HCT116 (cell line): ENCODE measurements around the gene FRRS1. TPM values are rescaled to one million over a fixed set of nuclear protein-coding genes. Genes with fewer than 3 reads are reported as not detected.

Experiments
- ATAC-seq: fragments of 200-7000 bp; cut with Tn5 transposase; 2 replicates; pipeline ENCODE4 v1.9.1; 2020; ENCODE audit warnings: mild to moderate bottlenecking, moderate library complexity
- BruUV-seq: library from RNA; stranded (reverse); fragments of 400-500 nt; replicated peaks from 2 replicates; lab custom pipeline; 2021; lab: Mats Ljungman, UMichigan
- CTCF ChIA-PET: fragments of 300-600 bp; sonication (Branson Sonifier 250); formaldehyde crosslinking; loops from one replicate; lab custom pipeline; 2021; ENCODE audit warnings: antibody characterized with exemption; lab: Charles Lee
- POLR2A ChIA-PET: fragments of 300-600, 350-600 bp; sonication (Branson Sonifier 250); formaldehyde crosslinking; loops from one replicate; lab custom pipeline; 2021; ENCODE audit warnings: antibody characterized with exemption; lab: Charles Lee
- RAD21 ChIA-PET, 2 experiments: fragments of 300-600 bp; sonication (Branson Sonifier 250); formaldehyde crosslinking; loops; one replicate each; lab custom pipeline; 2023; ENCODE audit warnings: low total read pairs in 2 of 2; ENCODE audit not compliant: uncharacterized antibody in 2 of 2, unreplicated experiment in 2 of 2, low non-redundant PET in 1 of 2; lab: Charles Lee
- DNase-seq: peaks from one replicate; pipeline ENCODE4 v3.0.0-alpha.2; 2010; ENCODE audit warnings: low read depth, low spot score
- H2AFZ ChIP-seq: fragments of 200-600 bp; shearing (Covaris generic), sonication (generic); 2 replicates; pipeline ENCODE4 v1.6.1; 2017; ENCODE audit warnings: low read depth, mixed run types, mixed read lengths, antibody characterized with exemption, low read length; ENCODE audit not compliant: poor library complexity, severe bottlenecking
- H3K27ac ChIP-seq: 2 replicates; pipeline ENCODE4 v1.5.1; 2012; ENCODE audit warnings: low read depth, low read length
- H3K27me3 ChIP-seq: fragments of 200-600 bp; sonication (generic); 2 replicates; pipeline ENCODE4 v1.6.1; 2016; ENCODE audit warnings: mixed run types, low read length, mixed read lengths; ENCODE audit not compliant: insufficient read depth
- H3K36me3 ChIP-seq, 2 experiments: fragments of 200-500 bp in 1 of 2; fragments of 200-600 bp in 1 of 2; sonication (Bioruptor generic) in 1 of 2; sonication (generic) in 1 of 2; 2 replicates each; pipeline versions ENCODE4 v1.5.1 to v1.6.1; 2014 to 2016; ENCODE audit warnings: low read length in 2 of 2, inconsistent platforms in 1 of 2, mixed read lengths in 1 of 2, mixed run types in 1 of 2; ENCODE audit not compliant: insufficient read depth in 2 of 2, control insufficient read depth in 1 of 2
- H3K4me1 ChIP-seq, 2 experiments: fragments of 200-600 bp in 1 of 2; sonication (generic) in 1 of 2; 2 replicates each; pipeline versions ENCODE4 v1.5.1 to v1.6.1; 2012 to 2017; ENCODE audit warnings: low read length in 2 of 2, inconsistent platforms in 1 of 2, mild to moderate bottlenecking in 1 of 2, mixed read lengths in 1 of 2, mixed run types in 1 of 2, moderate library complexity in 1 of 2; ENCODE audit not compliant: insufficient read depth in 2 of 2, control insufficient read depth in 1 of 2
- H3K4me2 ChIP-seq: fragments of 200-600 bp; sonication (generic); 2 replicates; pipeline ENCODE4 v1.6.1; 2017; ENCODE audit warnings: mixed run types, low read length, mixed read lengths
- H3K4me3 ChIP-seq, 2 experiments: fragments of 200-600 bp in 1 of 2; sonication (generic) in 1 of 2; replicated peaks in 1 of 2; 2 replicates each; pipeline ENCODE4 v1.5.1; 2011 to 2016; ENCODE audit warnings: low read length in 2 of 2, control low read depth in 1 of 2, low read depth in 1 of 2, mild to moderate bottlenecking in 1 of 2, mixed read lengths in 1 of 2, mixed run types in 1 of 2
- H3K79me2 ChIP-seq: fragments of 200-600 bp; sonication (generic); 2 replicates; pipeline ENCODE4 v1.6.1; 2017; ENCODE audit warnings: mild to moderate bottlenecking, mixed run types, low read length, moderate library complexity, mixed read lengths; ENCODE audit not compliant: insufficient read depth
- H3K9ac ChIP-seq: fragments of 200-600 bp; sonication (generic); 2 replicates; pipeline ENCODE4 v1.6.1; 2016; ENCODE audit warnings: low read length, mixed read lengths
- H3K9me2 ChIP-seq: fragments of 200-600 bp; sonication (generic), shearing (Covaris generic); 2 replicates; pipeline ENCODE4 v1.6.1; 2017; ENCODE audit warnings: mixed run types, mild to moderate bottlenecking, moderate library complexity; ENCODE audit not compliant: insufficient read depth
- H3K9me3 ChIP-seq, 2 experiments: fragments of 200-500 bp in 1 of 2; fragments of 200-600 bp in 1 of 2; sonication (Bioruptor generic) in 1 of 2; sonication (generic) in 1 of 2; 2 replicates each; pipeline ENCODE4 v1.6.1; 2014 to 2017; ENCODE audit warnings: low read length in 2 of 2, mixed read lengths in 2 of 2, inconsistent platforms in 1 of 2, low read depth in 1 of 2, mild to moderate bottlenecking in 1 of 2, mixed run types in 1 of 2, moderate library complexity in 1 of 2; ENCODE audit not compliant: control insufficient read depth in 1 of 2, insufficient read depth in 1 of 2
- H4K20me1 ChIP-seq: fragments of 200-600 bp; sonication (generic), shearing (Covaris generic); 2 replicates; pipeline ENCODE4 v1.6.1; 2017; ENCODE audit warnings: mixed run types, mild to moderate bottlenecking, moderate library complexity; ENCODE audit not compliant: insufficient read depth
- CBX3 ChIP-seq: IDR thresholded peaks from 2 replicates; pipeline ENCODE4 v1.6.1; 2012; ENCODE audit warnings: low read depth
- CEBPB ChIP-seq: IDR thresholded peaks from 2 replicates; pipeline ENCODE4 v1.6.1; 2012; ENCODE audit warnings: low read depth
- EGR1 ChIP-seq: IDR thresholded peaks from 2 replicates; pipeline ENCODE4 v1.6.1; 2012; ENCODE audit warnings: low read depth
- ELF1 ChIP-seq: IDR thresholded peaks from 2 replicates; pipeline ENCODE4 v1.6.1; 2012; ENCODE audit warnings: low read depth, borderline replicate concordance
- FOSL1 ChIP-seq: IDR thresholded peaks from 2 replicates; pipeline ENCODE4 v1.6.1; 2012; ENCODE audit warnings: low read depth
- JUND ChIP-seq: IDR thresholded peaks from 2 replicates; pipeline ENCODE4 v1.6.1; 2012
- MAX ChIP-seq: IDR thresholded peaks from 2 replicates; pipeline ENCODE4 v1.6.1; 2012
- POLR2AphosphoS5 ChIP-seq: IDR thresholded peaks from 2 replicates; pipeline ENCODE4 v1.6.1; 2011; ENCODE audit warnings: mild to moderate bottlenecking, low read depth, low read length, moderate library complexity
- SIN3A ChIP-seq: IDR thresholded peaks from 2 replicates; pipeline ENCODE4 v1.6.1; 2012; ENCODE audit warnings: low read depth
- SP1 ChIP-seq: IDR thresholded peaks from 2 replicates; pipeline ENCODE4 v1.6.1; 2012; ENCODE audit warnings: low read depth
- TCF7L2 ChIP-seq: IDR thresholded peaks from 2 replicates; pipeline ENCODE4 v1.7.0; 2011; ENCODE audit warnings: borderline replicate concordance, inconsistent platforms; ENCODE audit not compliant: insufficient read depth, insufficient read length; ENCODE audit errors: extremely low read depth
- YY1 ChIP-seq: IDR thresholded peaks from 2 replicates; pipeline ENCODE4 v1.6.1; 2011; ENCODE audit warnings: low read length, low read depth, moderate library complexity, mild to moderate bottlenecking; ENCODE audit not compliant: insufficient replicate concordance; ENCODE audit errors: extremely low read depth
- ZFX ChIP-seq: fragments of 450-650 bp; IDR thresholded peaks from 2 replicates; pipeline ENCODE4 v1.6.1; 2017
- ZNF274 ChIP-seq: fragments of 200-500 bp; sonication (Bioruptor generic); IDR thresholded peaks from 2 replicates; pipeline ENCODE4 v1.6.1; 2014; ENCODE audit warnings: mild to moderate bottlenecking, low read depth, low read length, inconsistent platforms
- intact Hi-C: fragments of 100-400 bp; cut with micrococcal nuclease; formaldehyde crosslinking; loops from 2 replicates; pipeline ENCODE4 v1.10.0; 2022
- total RNA-seq: library from RNA; stranded (reverse); gene quantifications from one replicate; pipeline ENCODE4 v1.2.1, GENCODE V29; 2021; ENCODE audit not compliant: unreplicated experiment
- TF ChIP-seq, protein P1 (sequence below): IDR thresholded peaks from 2 replicates; pipeline ENCODE4 v1.6.1; 2012
- TF ChIP-seq, protein P2 (sequence below): IDR thresholded peaks from 2 replicates; pipeline ENCODE4 v1.6.1; 2011; ENCODE audit warnings: mild to moderate bottlenecking, low read length, moderate library complexity; ENCODE audit not compliant: insufficient replicate concordance; ENCODE audit errors: extremely low read depth

FRRS1 gene
- total RNA-seq, 1 experiment from 2014 or later = 19.8 TPM

DNA sequence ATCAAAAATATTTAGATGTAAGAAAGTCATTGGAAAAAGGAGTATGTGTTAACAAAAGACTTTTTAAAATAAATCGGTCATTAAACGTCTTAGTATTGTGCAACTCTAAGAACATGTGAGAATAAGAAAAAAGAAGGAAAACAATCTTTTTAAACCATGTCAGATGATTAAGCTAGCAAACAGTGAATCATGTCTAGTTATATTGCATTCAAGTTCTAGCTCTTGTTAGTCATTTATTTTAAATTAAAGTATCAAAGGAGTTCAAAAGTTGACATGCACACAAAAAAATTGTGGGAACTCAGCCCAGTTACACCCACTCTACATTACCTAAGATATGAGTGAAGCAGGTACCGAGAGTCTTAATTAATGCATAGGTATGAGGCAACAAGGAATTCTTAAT is 9.8 kb downstream of the FRRS1 start (continued):
- TF ChIP-seq, protein P1, sequence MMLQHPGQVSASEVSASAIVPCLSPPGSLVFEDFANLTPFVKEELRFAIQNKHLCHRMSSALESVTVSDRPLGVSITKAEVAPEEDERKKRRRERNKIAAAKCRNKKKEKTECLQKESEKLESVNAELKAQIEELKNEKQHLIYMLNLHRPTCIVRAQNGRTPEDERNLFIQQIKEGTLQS = no peak
- TF ChIP-seq, all 23 proteins: peak for 7

DNA sequence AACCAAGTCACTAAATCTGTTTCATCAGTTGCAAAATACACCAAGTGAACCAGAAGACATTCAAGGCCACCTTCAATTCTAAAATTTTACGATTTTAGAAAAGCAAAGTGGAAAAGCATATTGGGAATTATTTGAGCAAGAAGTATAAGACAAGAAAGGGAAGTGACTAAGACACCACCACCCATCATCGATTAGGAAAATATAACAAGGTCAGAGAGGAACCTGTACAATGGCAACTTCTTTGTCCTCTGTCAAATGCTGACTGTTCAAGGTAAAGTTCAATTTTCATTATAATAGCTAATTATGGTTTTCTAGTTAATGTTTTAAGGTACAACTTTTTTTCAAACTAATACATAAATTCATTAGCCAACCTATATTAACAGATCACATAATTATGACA is 10.8 kb downstream of the FRRS1 start:
- DNase-seq (no peak), ATAC-seq (no peak)
- Histone ChIP-seq H2AFZ (no peak overlapping the region), H3K4me2 (peak overlapping the region; percentile 59), H3K36me3 (no peaks in the 10 kb centered on the region), H3K9ac (no peak overlapping the region), H3K79me2 (peaks cover 48% of the 10 kb centered on the region), H3K9me2 (no peaks in the 10 kb centered on the region), H3K27ac (peak overlapping the region; percentile 40; the same call in 1 of the 2 replicates), H3K4me1 (peaks cover 10 to 66% of the 10 kb centered on the region in 2 experiments; a peak in 3 of 4 replicates), H4K20me1 (no peaks in the 10 kb centered on the region), H3K27me3 (no peaks in the 10 kb centered on the region), H3K4me3 (peak overlapping the region in 1 of 2 experiments; percentile 8; a peak in 1 of 4 replicates), H3K9me3 (no peaks in the 10 kb centered on the region)
- TF ChIP-seq FOSL1 (peak; percentile 41; the same call in 1 of the 2 replicates), MAX (no peak), JUND (peak; percentile 20; the same call in 1 of the 2 replicates), ZFX (no peak), ZNF274 (no peak), SIN3A (no peak), SP1 (no peak), CEBPB (no peak), TCF7L2 (no peak), EGR1 (no peak), ELF1 (no peak), CBX3 (no peak), POLR2AphosphoS5 (no peak), YY1 (no peak)
- TF ChIP-seq, protein P2, sequence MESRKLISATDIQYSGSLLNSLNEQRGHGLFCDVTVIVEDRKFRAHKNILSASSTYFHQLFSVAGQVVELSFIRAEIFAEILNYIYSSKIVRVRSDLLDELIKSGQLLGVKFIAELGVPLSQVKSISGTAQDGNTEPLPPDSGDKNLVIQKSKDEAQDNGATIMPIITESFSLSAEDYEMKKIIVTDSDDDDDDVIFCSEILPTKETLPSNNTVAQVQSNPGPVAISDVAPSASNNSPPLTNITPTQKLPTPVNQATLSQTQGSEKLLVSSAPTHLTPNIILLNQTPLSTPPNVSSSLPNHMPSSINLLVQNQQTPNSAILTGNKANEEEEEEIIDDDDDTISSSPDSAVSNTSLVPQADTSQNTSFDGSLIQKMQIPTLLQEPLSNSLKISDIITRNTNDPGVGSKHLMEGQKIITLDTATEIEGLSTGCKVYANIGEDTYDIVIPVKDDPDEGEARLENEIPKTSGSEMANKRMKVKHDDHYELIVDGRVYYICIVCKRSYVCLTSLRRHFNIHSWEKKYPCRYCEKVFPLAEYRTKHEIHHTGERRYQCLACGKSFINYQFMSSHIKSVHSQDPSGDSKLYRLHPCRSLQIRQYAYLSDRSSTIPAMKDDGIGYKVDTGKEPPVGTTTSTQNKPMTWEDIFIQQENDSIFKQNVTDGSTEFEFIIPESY = no peak
- ChIA-PET POLR2A (interaction anchor here (4.1 kb wide), 1 partner anchor 10 kb away, joined by 16 read pairs; the partner anchor contains the start of gene FRRS1), RAD21 (no interaction called here), CTCF (interaction anchor here (1.1 kb wide), 1 partner anchor 701 kb away, joined by 3 read pairs; no protein-coding TSS in a partner anchor)
- intact Hi-C loops = no loop called here
- BruUV-seq = no TSS peak
